Aorta (tissue), 5 donors: ENCODE data around the gene ITCH. TPM values are rescaled to one million over a fixed set of nuclear protein-coding genes. Genes with fewer than 3 reads are reported as not detected.

Source experiments
- ATAC-seq: fragments of 200-7000 bp; cut with Tn5 transposase; one replicate; pipeline ENCODE4 v1.9.1; 2022; ENCODE audit warnings: moderate library complexity; ENCODE audit not compliant: low FRiP score
- DNase-seq, 2 donors: peaks; one replicate each; pipeline ENCODE4 v3.0.0-alpha.2; 2020
- H3K27ac ChIP-seq, 2 donors: one replicate each; pipeline ENCODE4 v1.5.1; 2013; ENCODE audit warnings: low read length in 2 of 2, mild to moderate bottlenecking in 2 of 2, moderate library complexity in 2 of 2, control low read depth in 1 of 2, inconsistent platforms in 1 of 2, low read depth in 1 of 2
- H3K27me3 ChIP-seq, 2 donors: one replicate each; pipeline ENCODE4 v1.6.1; 2013; ENCODE audit warnings: control low read depth in 1 of 2, low read length in 1 of 2, mild to moderate bottlenecking in 1 of 2, moderate library complexity in 1 of 2; ENCODE audit not compliant: insufficient read depth in 2 of 2, control insufficient read depth in 1 of 2
- H3K36me3 ChIP-seq, 2 donors: one replicate each; pipeline ENCODE4 v1.6.1; 2013; ENCODE audit warnings: control low read depth in 1 of 2, low read length in 1 of 2, mild to moderate bottlenecking in 1 of 2; ENCODE audit not compliant: insufficient read depth in 2 of 2, control insufficient read depth in 1 of 2
- H3K4me1 ChIP-seq, 2 donors: one replicate each; pipeline ENCODE4 v1.6.1; 2013; ENCODE audit warnings: low read length in 2 of 2, control low read depth in 1 of 2, mild to moderate bottlenecking in 1 of 2, moderate library complexity in 1 of 2; ENCODE audit not compliant: insufficient read depth in 2 of 2, control insufficient read depth in 1 of 2
- H3K4me3 ChIP-seq, 2 donors: one replicate each; pipeline ENCODE4 v1.5.1; 2013; ENCODE audit warnings: low read length in 2 of 2, control low read depth in 1 of 2, mild to moderate bottlenecking in 1 of 2
- H3K9me3 ChIP-seq: one replicate; pipeline ENCODE4 v1.6.1; 2013; ENCODE audit warnings: mild to moderate bottlenecking, low read length; ENCODE audit not compliant: control insufficient read depth
- WGBS, 2 donors: extraction: QIAGEN DNeasy Blood & Tissue Kit; methylation state at CpG; one replicate each; pipeline ENCODE4 v1.1.7; 2013; 5-methylcytosine and 5-hydroxymethylcytosine counted together
- intact Hi-C, 2 donors: fragments of 100-400 bp; cut with DNase I; formaldehyde crosslinking; loops; one replicate each; pipeline versions ENCODE4 v1.14.2 to v1.15.0; 2022
- polyA plus RNA-seq, 2 donors: library from polyadenylated mRNA; stranded (reverse); fragments of 200-250 nt; gene quantifications; one replicate each; pipeline ENCODE4 v1.2.3, GENCODE V29; 2013
- total RNA-seq, 2 donors: library from RNA; stranded (reverse); fragmentation: NEBNext Ultra II Directional; extraction: Animal tissue kit (Norgen Biotek cat#: 25700); gene quantifications; one replicate each; pipeline ENCODE4 v1.2.1, GENCODE V29; 2021
- donor health status: healthy with polysubstance abuse.
- donor health status: Bipolar disorder and iron deficiency.
- donor health status: DM: no; HTN: no; CAD: no.
- donor health status: DM: no; HTN: no; CAD: no.
- donor health status: DM: yes; HTN: yes; CAD: no.

ITCH gene
- total and polyA plus RNA-seq, 4 donors: 11.7 to 66.2 (median 36.8) TPM

GRCh38 chr20:34528921-34529297 is 165.8 kb downstream of the ITCH start:
- WGBS, 2 donors: 11 to 15% methylated on average over 5 of the region's 5 CpGs
- Histone ChIP-seq H3K27ac (peak overlapping the region in 1 of 2 donors; percentile 26), H3K4me1 (peaks cover 0 to 1% of the 10 kb centered on the region in 2 donors), H3K36me3 (peaks cover 0 to 3% of the 10 kb centered on the region in 2 donors), H3K9me3 (no peaks in the 10 kb centered on the region), H3K27me3 (no peaks in the 10 kb centered on the region), H3K4me3 (no peak overlapping the region)
- intact Hi-C loops: loop anchor here in 1 of 2 donors (10.0 kb wide), 1 partner anchor 214 kb away; no protein-coding TSS in a partner anchor
- DNase-seq (no peak), ATAC-seq (no peak)

- H3K9me3 ChIP-seq: no peaks in the 10 kb centered on the region
- intact Hi-C loops: loop anchor here in 1 of 2 donors (10.0 kb wide), 1 partner anchor 215 kb away; no protein-coding TSS in a partner anchor
- H3K4me1 ChIP-seq: peaks cover 0 to 1% of the 10 kb centered on the region in 2 donors
- DNase-seq (no peak), ATAC-seq (no peak)
- H3K36me3 ChIP-seq: peaks cover 0 to 9% of the 10 kb centered on the region in 2 donors
- no peak overlapping the region for H3K27ac ChIP-seq
- 53% methylated on average over 3 of the region's 3 CpGs for WGBS, 2 donors
- H3K27me3 ChIP-seq: no peaks in the 10 kb centered on the region
- H3K4me3 ChIP-seq: no peak overlapping the region
Observed at GRCh38 chr20:34529742-34530141, 166.7 kb downstream of the ITCH start.

DNA sequence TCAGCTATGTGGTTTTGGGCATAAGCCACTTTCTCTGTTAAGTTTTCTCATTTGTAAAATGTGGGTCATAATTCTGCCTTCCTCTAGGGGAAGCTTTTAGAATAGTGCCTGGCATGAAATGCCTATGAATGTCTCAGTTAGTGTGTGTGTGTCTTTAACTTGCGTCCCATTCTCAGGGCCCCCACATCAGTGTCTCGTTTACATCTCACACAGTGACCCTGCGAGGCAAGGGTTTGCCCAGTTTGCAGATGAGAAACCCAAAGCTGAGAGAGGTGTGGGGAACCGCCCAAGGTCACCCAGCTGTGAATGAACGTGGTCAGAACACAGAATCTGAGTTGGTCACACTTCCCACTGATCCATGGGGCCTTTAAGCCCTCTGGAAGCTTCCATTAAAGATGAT is 167.3 kb downstream of the ITCH start:
- ATAC-seq: no peak
- Histone ChIP-seq H3K9me3 (no peaks in the 10 kb centered on the region), H3K27ac (no peak overlapping the region), H3K4me3 (no peak overlapping the region), H3K4me1 (peaks cover 0 to 1% of the 10 kb centered on the region in 2 donors), H3K27me3 (no peaks in the 10 kb centered on the region), H3K36me3 (peaks cover 0 to 11% of the 10 kb centered on the region in 2 donors)
- 76 to 82% methylated on average over 5 of the region's 5 CpGs for WGBS, 2 donors
- no peak for DNase-seq
- intact Hi-C loops: no loop called here

DNA sequence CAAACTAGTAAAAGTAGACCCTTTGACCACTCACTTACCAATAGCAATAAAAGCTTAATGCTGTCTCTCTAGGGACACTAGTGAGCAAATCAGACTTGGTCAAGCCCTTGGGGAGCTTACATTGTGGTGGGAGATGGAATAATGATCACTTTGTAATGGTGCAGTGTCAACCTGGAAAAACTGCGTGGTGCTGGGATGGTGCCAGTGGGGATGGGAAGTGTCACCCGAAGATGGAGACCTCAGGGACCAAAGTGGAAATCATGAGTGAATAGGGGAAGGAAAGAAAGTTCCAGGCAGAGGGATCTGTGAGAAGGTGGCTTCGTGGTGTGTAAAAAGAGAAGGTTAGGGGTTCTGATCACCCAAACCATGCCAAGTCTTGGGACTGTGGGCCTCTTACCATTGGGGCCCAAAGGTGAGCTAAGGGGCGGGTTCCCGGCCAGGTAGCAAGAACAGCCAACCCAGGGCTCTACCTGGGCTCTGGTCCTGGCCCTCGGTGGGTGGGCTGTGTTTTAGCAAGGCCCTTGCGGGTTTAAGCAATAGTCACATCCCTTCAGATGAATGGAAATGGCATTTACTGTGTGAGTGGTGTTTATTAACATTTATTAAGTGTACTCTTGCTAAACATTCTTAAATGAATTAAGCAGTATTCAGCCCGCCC is 168.7 kb downstream of the ITCH start:
- Histone ChIP-seq H3K36me3 (peaks cover 0 to 18% of the 10 kb centered on the region in 2 donors), H3K27ac (no peak overlapping the region), H3K27me3 (no peaks in the 10 kb centered on the region), H3K4me3 (no peak overlapping the region), H3K4me1 (no peaks in the 10 kb centered on the region), H3K9me3 (no peaks in the 10 kb centered on the region)
- ATAC-seq: no peak
- intact Hi-C loops: no loop called here
- whole genome bisulfite sequencing, 2 donors: 89% methylated on average over 8 of the region's 8 CpGs
- DNase-seq: no peak

DNA sequence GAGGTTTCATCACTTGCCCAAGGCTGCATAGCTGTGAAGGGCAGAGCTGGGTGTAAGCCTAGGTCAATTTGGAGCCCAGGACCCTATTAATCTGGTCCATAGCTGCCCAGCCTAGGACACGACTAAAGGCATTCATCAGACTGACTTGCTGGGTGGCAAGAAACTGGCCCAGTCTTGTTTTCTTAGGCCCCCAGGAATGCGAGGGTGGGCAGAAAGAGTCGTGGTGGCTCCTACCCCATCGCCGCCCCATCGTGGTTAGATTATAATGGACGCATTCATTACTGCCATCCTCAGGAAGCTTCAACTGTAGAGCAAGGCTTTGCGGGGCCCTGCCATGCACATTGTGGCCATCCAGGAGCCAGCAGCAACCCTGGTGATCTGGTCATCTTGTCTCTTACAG is 169.2 kb downstream of the ITCH start:
- Histone ChIP-seq H3K4me1 (no peaks in the 10 kb centered on the region), H3K36me3 (peaks cover 0 to 16% of the 10 kb centered on the region in 2 donors), H3K27ac (no peak overlapping the region), H3K27me3 (no peaks in the 10 kb centered on the region), H3K4me3 (no peak overlapping the region), H3K9me3 (no peaks in the 10 kb centered on the region)
- intact Hi-C loops: no loop called here
- WGBS, 2 donors: 50 to 59% methylated on average over 8 of the region's 8 CpGs
- DNase-seq (no peak), ATAC-seq (no peak)

DNA sequence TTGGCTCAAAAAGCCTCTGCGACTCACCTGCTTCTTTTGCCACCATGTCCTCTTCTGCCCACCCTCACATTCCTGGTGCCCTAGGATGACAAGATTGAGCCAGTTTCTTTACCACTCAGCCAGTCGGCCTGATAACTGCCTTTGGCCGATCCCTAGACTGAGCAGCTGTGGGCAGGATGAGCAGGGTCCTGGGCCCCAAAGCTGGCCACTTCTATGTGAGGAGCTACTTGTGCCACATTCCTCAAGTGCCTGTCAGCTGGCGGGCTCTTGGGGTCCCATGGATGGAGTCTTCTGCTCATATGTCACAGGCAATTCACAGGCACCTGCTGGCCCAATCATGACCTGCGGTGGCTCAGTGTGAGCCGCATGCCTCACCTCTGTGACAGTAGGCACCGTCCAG is 169.7 kb downstream of the ITCH start:
- intact Hi-C loops: no loop called here
- ATAC-seq: no peak
- WGBS, 2 donors: 88 to 92% methylated on average over 7 of the region's 7 CpGs

GRCh38 chr20:34534391-34535165 is 171.5 kb downstream of the ITCH start:
- no peak for DNase-seq
- Histone ChIP-seq H3K27ac (no peak overlapping the region), H3K36me3 (peaks cover 0 to 16% of the 10 kb centered on the region in 2 donors), H3K27me3 (no peaks in the 10 kb centered on the region), H3K4me1 (no peaks in the 10 kb centered on the region), H3K4me3 (no peak overlapping the region), H3K9me3 (no peaks in the 10 kb centered on the region)
- ATAC-seq: no peak
- 89% methylated on average over 15 of the region's 15 CpGs for WGBS, 2 donors
- intact Hi-C loops: no loop called here

More for the DNA sequence above, 169.7 kb downstream of the ITCH start:
- H3K4me3 ChIP-seq: no peak overlapping the region
- H3K27me3 ChIP-seq: no peaks in the 10 kb centered on the region
- DNase-seq: no peak
- H3K27ac ChIP-seq: no peak overlapping the region
- no peaks in the 10 kb centered on the region for H3K9me3 ChIP-seq
- H3K36me3 ChIP-seq: peaks cover 0 to 16% of the 10 kb centered on the region in 2 donors
- H3K4me1 ChIP-seq: no peaks in the 10 kb centered on the region

DNA sequence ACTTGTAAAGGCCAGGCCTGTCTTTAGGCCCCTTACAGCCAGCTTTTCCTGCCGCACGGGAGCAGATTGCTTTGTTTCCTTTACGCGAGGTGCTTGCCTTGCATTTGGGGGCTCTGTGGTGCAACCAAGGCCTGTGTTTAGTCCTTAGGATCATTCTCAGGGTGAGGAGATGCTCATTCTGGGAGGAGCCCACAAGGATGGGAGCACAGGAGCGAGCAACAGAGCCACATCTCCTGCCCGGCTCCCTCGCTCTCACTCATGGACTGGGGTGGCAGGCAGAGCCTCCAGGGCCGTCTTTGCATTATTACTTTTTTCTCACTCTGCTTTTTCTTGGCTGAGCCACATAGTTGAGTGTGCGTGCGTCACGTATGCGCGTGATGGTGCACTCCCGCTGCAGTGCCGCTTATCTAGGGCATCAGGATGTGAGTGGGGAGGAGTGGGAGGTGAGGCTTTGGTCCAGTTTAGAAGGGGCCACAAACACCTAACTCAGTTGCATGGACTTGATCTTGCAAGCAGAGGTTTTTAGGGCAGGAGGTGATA is 172.3 kb downstream of the ITCH start:
- intact Hi-C loops: no loop called here
- Histone ChIP-seq H3K36me3 (peaks cover 0 to 16% of the 10 kb centered on the region in 2 donors), H3K4me3 (no peak overlapping the region), H3K9me3 (no peaks in the 10 kb centered on the region), H3K4me1 (no peaks in the 10 kb centered on the region), H3K27ac (no peak overlapping the region), H3K27me3 (no peaks in the 10 kb centered on the region)
- whole genome bisulfite sequencing, 2 donors: 91 to 93% methylated on average over 15 of the region's 15 CpGs
- DNase-seq: no peak
- no peak for ATAC-seq
